Left ventricle myocardium inferior (tissue), 1 donor: ENCODE results near the gene MTERF1. TPM values are rescaled to one million over a fixed set of nuclear protein-coding genes. Genes with fewer than 3 reads are reported as not detected.
"Not testable (repeated sequence)": the region's sequence is repeated elsewhere in the genome, so short reads cannot be mapped to it uniquely, and the experiment has no call there.

ENCODE experiments used
- DNase-seq: peaks from one replicate; pipeline ENCODE4 v3.0.0-alpha.2; 2020
- H3K27ac ChIP-seq: fragments of 200-600 bp; replicated peaks from 2 replicates; pipeline ENCODE4 v1.8.0; 2021
- H3K27me3 ChIP-seq: fragments of 200-600 bp; 2 replicates; pipeline ENCODE4 v1.8.0; 2021; ENCODE audit warnings: low read depth
- H3K36me3 ChIP-seq: fragments of 200-600 bp; 2 replicates; pipeline ENCODE4 v1.8.0; 2021
- H3K4me1 ChIP-seq: fragments of 200-600 bp; 2 replicates; pipeline ENCODE4 v1.8.0; 2021
- H3K4me3 ChIP-seq: fragments of 200-600 bp; 2 replicates; pipeline ENCODE4 v1.8.0; 2021; ENCODE audit warnings: mild to moderate bottlenecking, moderate library complexity
- H3K9me3 ChIP-seq: fragments of 200-600 bp; replicated peaks from 2 replicates; pipeline ENCODE4 v1.8.0; 2021
- intact Hi-C: fragments of 100-400 bp; cut with micrococcal nuclease; formaldehyde crosslinking; loops from one replicate; pipeline ENCODE4 v1.11.0; 2022
- total RNA-seq: library from RNA; stranded (reverse); fragmentation: NEBNext Ultra II Directional; extraction: Animal tissue kit (Norgen Biotek cat#: 25700); gene quantifications from one replicate; pipeline ENCODE4 v1.2.1, GENCODE V29; 2021
- TF ChIP-seq, protein P1 (sequence below): fragments of 200-600 bp; IDR thresholded peaks from 2 replicates; pipeline ENCODE4 v1.8.0; 2021; ENCODE audit warnings: antibody characterized with exemption, mild to moderate bottlenecking, borderline replicate concordance
- donor health status: DM: no; HTN: yes; CAD: no; lungs with severe emphysema.

The MTERF1 gene
- total RNA-seq, 1 donor from 2014 or later = 9.2 TPM

DNA sequence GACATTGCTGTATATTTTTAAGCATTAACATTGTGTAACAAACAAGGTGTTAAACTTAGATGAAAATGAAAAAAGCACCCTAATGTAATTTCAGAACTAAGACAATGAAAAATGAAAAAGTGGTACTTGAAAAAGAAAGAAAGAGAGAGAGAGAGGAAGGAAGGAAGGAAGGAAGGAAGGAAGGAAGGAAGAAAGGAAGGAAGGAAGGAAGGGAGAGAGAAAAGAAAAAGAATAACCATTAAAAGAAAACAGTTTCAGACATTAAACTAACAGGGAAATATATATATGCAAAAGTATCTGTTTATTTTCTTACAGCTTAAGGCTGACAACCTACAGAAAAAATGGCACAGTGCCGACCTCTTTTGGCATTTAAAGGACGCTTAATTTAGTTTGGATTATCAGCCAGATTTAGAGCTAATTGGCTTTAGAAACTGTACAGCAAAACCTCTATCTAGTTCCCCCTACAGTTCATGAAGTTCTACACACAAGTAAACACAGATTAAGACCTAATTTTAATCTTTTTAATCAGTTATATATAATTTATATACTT lies 13.8 kb downstream of the MTERF1 start:
- Histone ChIP-seq H3K27me3 (no peaks in the 10 kb centered on the region), H3K4me3 (no peak overlapping the region), H3K36me3 (peaks cover 4% of the 10 kb centered on the region), H3K27ac (no peak overlapping the region), H3K9me3 (no peaks in the 10 kb centered on the region), H3K4me1 (peaks cover 21% of the 10 kb centered on the region)
- intact Hi-C loops = no loop called here
- TF ChIP-seq, protein P1, sequence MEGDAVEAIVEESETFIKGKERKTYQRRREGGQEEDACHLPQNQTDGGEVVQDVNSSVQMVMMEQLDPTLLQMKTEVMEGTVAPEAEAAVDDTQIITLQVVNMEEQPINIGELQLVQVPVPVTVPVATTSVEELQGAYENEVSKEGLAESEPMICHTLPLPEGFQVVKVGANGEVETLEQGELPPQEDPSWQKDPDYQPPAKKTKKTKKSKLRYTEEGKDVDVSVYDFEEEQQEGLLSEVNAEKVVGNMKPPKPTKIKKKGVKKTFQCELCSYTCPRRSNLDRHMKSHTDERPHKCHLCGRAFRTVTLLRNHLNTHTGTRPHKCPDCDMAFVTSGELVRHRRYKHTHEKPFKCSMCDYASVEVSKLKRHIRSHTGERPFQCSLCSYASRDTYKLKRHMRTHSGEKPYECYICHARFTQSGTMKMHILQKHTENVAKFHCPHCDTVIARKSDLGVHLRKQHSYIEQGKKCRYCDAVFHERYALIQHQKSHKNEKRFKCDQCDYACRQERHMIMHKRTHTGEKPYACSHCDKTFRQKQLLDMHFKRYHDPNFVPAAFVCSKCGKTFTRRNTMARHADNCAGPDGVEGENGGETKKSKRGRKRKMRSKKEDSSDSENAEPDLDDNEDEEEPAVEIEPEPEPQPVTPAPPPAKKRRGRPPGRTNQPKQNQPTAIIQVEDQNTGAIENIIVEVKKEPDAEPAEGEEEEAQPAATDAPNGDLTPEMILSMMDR = no peak
- DNase-seq = no peak

GRCh38 chr7:91865511-91865910 lies 15.0 kb downstream of the MTERF1 start:
- no peak overlapping the region for H3K4me3 ChIP-seq
- H3K27ac ChIP-seq = no peak overlapping the region
- H3K4me1 ChIP-seq = peaks cover 21% of the 10 kb centered on the region
- H3K27me3 ChIP-seq = no peaks in the 10 kb centered on the region
- TF ChIP-seq, protein P1 = no peak
- intact Hi-C loops = no loop called here
- DNase-seq = no peak
- no peaks in the 10 kb centered on the region for H3K36me3 ChIP-seq
- no peaks in the 10 kb centered on the region for H3K9me3 ChIP-seq

GRCh38 chr7:91864604-91865003 lies 15.9 kb downstream of the MTERF1 start:
- DNase-seq, H3K27ac ChIP-seq, H3K4me3 ChIP-seq, H3K9me3 ChIP-seq, intact Hi-C loops, H3K27me3 ChIP-seq, H3K36me3 ChIP-seq: not testable (repeated sequence)
- peaks cover 21% of the 10 kb centered on the region for H3K4me1 ChIP-seq

DNA sequence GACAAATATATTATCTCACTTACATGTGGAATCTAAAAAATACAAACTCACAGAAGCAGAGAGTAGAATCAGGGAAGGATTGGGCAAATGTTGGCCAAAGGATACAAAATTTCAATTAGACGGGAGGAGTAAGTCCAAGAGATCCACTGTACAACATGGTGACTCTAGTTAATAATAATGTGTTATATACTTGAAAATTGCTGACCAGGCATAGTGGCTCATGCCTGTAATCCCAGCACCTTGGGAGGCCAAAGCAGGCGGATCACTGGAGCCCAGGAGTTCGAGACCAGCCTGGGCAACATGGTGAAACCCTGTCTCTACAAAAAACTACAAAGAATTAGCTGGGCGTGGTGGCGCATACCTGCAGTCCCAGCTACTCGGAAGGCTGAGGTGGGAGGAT lies 16.4 kb downstream of the MTERF1 start:
- Histone ChIP-seq H3K4me1 (peaks cover 21% of the 10 kb centered on the region), H3K9me3 (no peaks in the 10 kb centered on the region), H3K4me3 (no peak overlapping the region), H3K27ac (no peak overlapping the region), H3K36me3 (no peaks in the 10 kb centered on the region), H3K27me3 (no peaks in the 10 kb centered on the region)
- no peak for DNase-seq
- TF ChIP-seq, protein P1 = no peak
- intact Hi-C loops = no loop called here

GRCh38 chr7:91852263-91852741 lies 28.2 kb downstream of the MTERF1 start:
- intact Hi-C loops = no loop called here
- Histone ChIP-seq H3K27ac (no peak overlapping the region), H3K9me3 (peaks cover 38% of the 10 kb centered on the region), H3K4me3 (no peak overlapping the region), H3K27me3 (no peaks in the 10 kb centered on the region), H3K4me1 (no peaks in the 10 kb centered on the region), H3K36me3 (no peaks in the 10 kb centered on the region)
- TF ChIP-seq, protein P1 = no peak
- DNase-seq = no peak

- intact Hi-C loops = no loop called here
Measured at GRCh38 chr7:91850455-91850854, 30.0 kb downstream of the MTERF1 start.

More at GRCh38 chr7:91850455-91850854, 30.0 kb downstream of the MTERF1 start:
- Histone ChIP-seq H3K9me3 (peaks cover 23% of the 10 kb centered on the region), H3K27ac (no peak overlapping the region), H3K27me3 (no peaks in the 10 kb centered on the region), H3K4me1 (no peaks in the 10 kb centered on the region), H3K4me3 (no peak overlapping the region), H3K36me3 (no peaks in the 10 kb centered on the region)
- no peak for DNase-seq
- TF ChIP-seq, protein P1 = no peak
